Ectodermal cell (in vitro differentiated cells): Measurements from ENCODE around the gene TESPA1.
A peak's percentile ranks its signal among the peaks of the same experiment; 100 is the strongest.
"Not testable (repeated sequence)": the region's sequence is repeated elsewhere in the genome, so short reads cannot be mapped to it uniquely, and the experiment has no call there.

Experiments used
- H3K27ac ChIP-seq: 2 replicates; pipeline ENCODE4 v1.7.0; 2013; ENCODE audit warnings: mild to moderate bottlenecking, low read depth, low read length; ENCODE audit not compliant: insufficient read depth, poor library complexity, severe bottlenecking
- H3K27me3 ChIP-seq: 2 replicates; pipeline ENCODE4 v1.7.0; 2013; ENCODE audit warnings: mild to moderate bottlenecking, low read length; ENCODE audit not compliant: insufficient read depth, control insufficient read depth, poor library complexity, severe bottlenecking
- H3K36me3 ChIP-seq: one replicate; pipeline ENCODE4 v1.7.0; 2013; ENCODE audit warnings: low read length; ENCODE audit not compliant: control insufficient read depth, insufficient read depth
- H3K4me1 ChIP-seq: one replicate; pipeline ENCODE4 v1.7.0; 2013; ENCODE audit warnings: low read length; ENCODE audit not compliant: control insufficient read depth, insufficient read depth
- H3K4me3 ChIP-seq: 2 replicates; pipeline ENCODE4 v1.7.0; 2013; ENCODE audit warnings: low read depth, low read length, control low read depth; ENCODE audit not compliant: insufficient read depth
- H3K9me3 ChIP-seq: 2 replicates; pipeline ENCODE4 v1.7.0; 2013; ENCODE audit warnings: mild to moderate bottlenecking, low read length, moderate library complexity; ENCODE audit not compliant: control insufficient read depth
- WGBS, 2 experiments: methylation state at CpG; one replicate each; pipeline ENCODE4 v1.1.7; 2013; ENCODE audit warnings: missing lambda C conversion rate in 2 of 2; 5-methylcytosine and 5-hydroxymethylcytosine counted together

Gene TESPA1

GRCh38 chr12:54950071-54950727 lies 34.4 kb downstream of the TESPA1 start:
- Histone ChIP-seq H3K27me3 (peaks cover 3% of the 10 kb centered on the region), H3K36me3 (no peaks in the 10 kb centered on the region), H3K4me3 (no peak overlapping the region), H3K4me1 (no peaks in the 10 kb centered on the region), H3K27ac (no peak overlapping the region), H3K9me3 (no peaks in the 10 kb centered on the region)
- 87 to 100% methylated on average over 1 of the region's 1 CpG for WGBS, 2 experiments

GRCh38 chr12:54949073-54949711 lies 35.4 kb downstream of the TESPA1 start:
- peaks cover 3% of the 10 kb centered on the region for H3K27me3 ChIP-seq
- no peak overlapping the region for H3K4me3 ChIP-seq
- H3K27ac ChIP-seq: no peak overlapping the region
- WGBS, 2 experiments: 96 to 97% methylated on average over 2 of the region's 2 CpGs
- H3K4me1 ChIP-seq: no peaks in the 10 kb centered on the region
- H3K9me3 ChIP-seq: no peaks in the 10 kb centered on the region
- H3K36me3 ChIP-seq: no peaks in the 10 kb centered on the region

GRCh38 chr12:54948171-54948570 lies 36.4 kb downstream of the TESPA1 start:
- 56 to 100% methylated on average over 1 of the region's 1 CpG for WGBS, 2 experiments
- Histone ChIP-seq H3K27ac (no peak overlapping the region), H3K9me3 (no peaks in the 10 kb centered on the region), H3K27me3 (peaks cover 3% of the 10 kb centered on the region), H3K4me3 (no peak overlapping the region), H3K4me1 (no peaks in the 10 kb centered on the region), H3K36me3 (no peaks in the 10 kb centered on the region)

GRCh38 chr12:54945082-54945481 lies 39.5 kb downstream of the TESPA1 start:
- H3K36me3 ChIP-seq: no peaks in the 10 kb centered on the region
- H3K27ac ChIP-seq: no peak overlapping the region
- peaks cover 3% of the 10 kb centered on the region for H3K27me3 ChIP-seq
- H3K4me1 ChIP-seq: peaks cover 21% of the 10 kb centered on the region
- no peaks in the 10 kb centered on the region for H3K9me3 ChIP-seq
- H3K4me3 ChIP-seq: no peak overlapping the region
- WGBS, 2 experiments: 97% methylated on average over 2 of the region's 2 CpGs

- not testable (repeated sequence) for H3K9me3 ChIP-seq, H3K27ac ChIP-seq
- 72 to 92% methylated on average over 3 to 4 of the region's 4 CpGs for WGBS, 2 experiments
These were observed 41.3 kb downstream of the TESPA1 start for GRCh38 chr12:54943292-54943691.

GRCh38 chr12:54941659-54942058 lies 42.9 kb downstream of the TESPA1 start:
- 50 to 55% methylated on average over 3 of the region's 3 CpGs for WGBS, 2 experiments
- no peaks in the 10 kb centered on the region for H3K36me3 ChIP-seq
- no peaks in the 10 kb centered on the region for H3K9me3 ChIP-seq
- peak overlapping the region; percentile 58 for H3K27ac ChIP-seq
- H3K4me1 ChIP-seq: peaks cover 21% of the 10 kb centered on the region
- no peaks in the 10 kb centered on the region for H3K27me3 ChIP-seq
- H3K4me3 ChIP-seq: no peak overlapping the region

More at GRCh38 chr12:54943292-54943691, 41.3 kb downstream of the TESPA1 start:
- H3K4me3 ChIP-seq, H3K27me3 ChIP-seq, H3K36me3 ChIP-seq: not testable (repeated sequence)
- H3K4me1 ChIP-seq: peaks cover 21% of the 10 kb centered on the region

- Histone ChIP-seq H3K4me1 (peaks cover 21% of the 10 kb centered on the region), H3K9me3 (no peaks in the 10 kb centered on the region), H3K4me3 (no peak overlapping the region), H3K27me3 (no peaks in the 10 kb centered on the region), H3K36me3 (no peaks in the 10 kb centered on the region), H3K27ac (no peak overlapping the region)
- WGBS, 2 experiments: 92 to 94% methylated on average over 6 of the region's 6 CpGs
These were observed 43.7 kb downstream of the TESPA1 start for GRCh38 chr12:54940727-54941315.

GRCh38 chr12:54937929-54938328 lies 46.6 kb downstream of the TESPA1 start:
- Histone ChIP-seq H3K9me3 (no peaks in the 10 kb centered on the region), H3K36me3 (no peaks in the 10 kb centered on the region), H3K4me3 (no peak overlapping the region), H3K27me3 (no peaks in the 10 kb centered on the region), H3K4me1 (peaks cover 21% of the 10 kb centered on the region), H3K27ac (no peak overlapping the region)
- WGBS, 2 experiments: 100% methylated on average over 2 of the region's 2 CpGs

GRCh38 chr12:54937376-54937775 lies 47.2 kb downstream of the TESPA1 start:
- Histone ChIP-seq H3K36me3 (no peaks in the 10 kb centered on the region), H3K4me3 (no peak overlapping the region), H3K27me3 (no peaks in the 10 kb centered on the region), H3K27ac (no peak overlapping the region), H3K4me1 (peaks cover 20% of the 10 kb centered on the region), H3K9me3 (no peaks in the 10 kb centered on the region)

GRCh38 chr12:54936736-54937135 lies 47.8 kb downstream of the TESPA1 start:
- Histone ChIP-seq H3K4me1 (peaks cover 14% of the 10 kb centered on the region), H3K27me3 (no peaks in the 10 kb centered on the region), H3K9me3 (no peaks in the 10 kb centered on the region), H3K4me3 (no peak overlapping the region), H3K27ac (no peak overlapping the region), H3K36me3 (no peaks in the 10 kb centered on the region)
- WGBS, 2 experiments: 71 to 76% methylated on average over 1 to 3 of the region's 3 CpGs
